ENCODE results near the gene ABHD1.

Gene ABHD1

GRCh38 chr2:27177441-27178351 lies 54.1 kb downstream of the ABHD1 start:
- no peaks in the 10 kb centered on the region for H3K27me3 ChIP-seq (ENCODE audit: insufficient read depth, poor library complexity, severe bottlenecking)
- DNase-seq (ENCODE audit: low read depth in 1 of 2, low spot score in 1 of 2): no peak
- no peak overlapping the region for H3K27ac ChIP-seq (replicated peaks)
- no peak overlapping the region for H3K4me3 ChIP-seq (replicated peaks; ENCODE audit: insufficient read depth, low read length)
- TF ChIP-seq SPI1 (IDR thresholded peaks at IDR 0.05; ENCODE audit: borderline replicate concordance, low read depth) (no peak), POLR2AphosphoS5 (IDR thresholded peaks at IDR 0.05; ENCODE audit: low read depth) (no peak), REST (IDR thresholded peaks at IDR 0.05; ENCODE audit: insufficient replicate concordance, low read depth) (no peak), GABPA (IDR thresholded peaks at IDR 0.05; ENCODE audit: low read depth) (no peak), CTCF (IDR thresholded peaks at IDR 0.05; ENCODE audit: insufficient read depth, low read length) (no peak)

- no peak overlapping the region for H3K4me3 ChIP-seq (replicated peaks; ENCODE audit: insufficient read depth, low read length)
- TF ChIP-seq GABPA (IDR thresholded peaks at IDR 0.05; ENCODE audit: low read depth) (no peak), REST (IDR thresholded peaks at IDR 0.05; ENCODE audit: insufficient replicate concordance, low read depth) (no peak), SPI1 (IDR thresholded peaks at IDR 0.05; ENCODE audit: borderline replicate concordance, low read depth) (no peak), CTCF (IDR thresholded peaks at IDR 0.05; ENCODE audit: insufficient read depth, low read length) (no peak)
- no peak for DNase-seq (ENCODE audit: low read depth in 1 of 2, low spot score in 1 of 2)
- H3K27me3 ChIP-seq (ENCODE audit: insufficient read depth, poor library complexity, severe bottlenecking): no peaks in the 10 kb centered on the region
- H3K27ac ChIP-seq (replicated peaks): no peak overlapping the region
These were observed 54.9 kb downstream of the ABHD1 start for GRCh38 chr2:27178469-27178868.

GRCh38 chr2:27179344-27180000 lies 55.9 kb downstream of the ABHD1 start:
- Histone ChIP-seq H3K4me3 (replicated peaks; ENCODE audit: insufficient read depth, low read length) (no peak overlapping the region), H3K27me3 (ENCODE audit: insufficient read depth, poor library complexity, severe bottlenecking) (no peaks in the 10 kb centered on the region), H3K27ac (replicated peaks) (no peak overlapping the region)
- DNase-seq (ENCODE audit: low read depth in 1 of 2, low spot score in 1 of 2): no peak
- TF ChIP-seq REST (IDR thresholded peaks at IDR 0.05; ENCODE audit: insufficient replicate concordance, low read depth) (no peak), GABPA (IDR thresholded peaks at IDR 0.05; ENCODE audit: low read depth) (no peak)
